Upper lobe of right lung (tissue), 1 donor: ENCODE data around the gene GLI2. TPM values are rescaled to one million over a fixed set of nuclear protein-coding genes. Genes with fewer than 3 reads are reported as not detected.
A peak's percentile ranks its signal among the peaks of the same experiment; 100 is the strongest.

Source experiments
- ATAC-seq: fragments of 200-7000 bp; cut with Tn5 transposase; one replicate; pipeline ENCODE4 v1.9.1; 2020; ENCODE audit warnings: mild to moderate bottlenecking, moderate library complexity
- DNase-seq: peaks from one replicate; pipeline ENCODE4 v3.0.0-alpha.2; 2020
- H3K27ac ChIP-seq: fragments of 200-600 bp; one replicate; pipeline ENCODE4 v1.8.0; 2022
- H3K27me3 ChIP-seq: fragments of 200-600 bp; one replicate; pipeline ENCODE4 v1.8.0; 2022; ENCODE audit warnings: mild to moderate bottlenecking
- H3K36me3 ChIP-seq: fragments of 200-600 bp; one replicate; pipeline ENCODE4 v1.8.0; 2022
- H3K4me1 ChIP-seq: fragments of 200-600 bp; one replicate; pipeline ENCODE4 v1.8.0; 2022
- H3K4me3 ChIP-seq: fragments of 200-600 bp; one replicate; pipeline ENCODE4 v1.8.0; 2022; ENCODE audit warnings: mild to moderate bottlenecking
- H3K9me3 ChIP-seq: fragments of 200-600 bp; one replicate; pipeline ENCODE4 v1.8.0; 2022
- CTCF ChIP-seq: fragments of 200-600 bp; IDR thresholded peaks from one replicate; pipeline ENCODE4 v1.8.0; 2022; ENCODE audit warnings: antibody characterized with exemption
- intact Hi-C: fragments of 100-400 bp; cut with DNase I; formaldehyde crosslinking; loops from one replicate; pipeline ENCODE4 v1.11.0; 2022
- total RNA-seq: library from RNA; stranded (reverse); fragmentation: NEBNext Ultra II Directional; extraction: Animal tissue kit (Norgen Biotek cat#: 25700); gene quantifications from one replicate; pipeline ENCODE4 v1.2.1, GENCODE V29; 2021
- donor health status: DM: no; HTN: yes; CAD: no; lungs with severe emphysema.

The GLI2 gene
- total RNA-seq, 1 donor from 2014 or later = 4.7 TPM

- H3K27ac ChIP-seq = no peak overlapping the region
- ATAC-seq (no peak), DNase-seq (peak; percentile 22)
- H3K27me3 ChIP-seq = peaks cover 6% of the 10 kb centered on the region
- no peaks in the 10 kb centered on the region for H3K36me3 ChIP-seq
- no peaks in the 10 kb centered on the region for H3K9me3 ChIP-seq
- H3K4me3 ChIP-seq = no peak overlapping the region
- H3K4me1 ChIP-seq = no peaks in the 10 kb centered on the region
- intact Hi-C loops = no loop called here
- no peak for TF ChIP-seq CTCF
Observed at GRCh38 chr2:120722568-120723421, 12.9 kb upstream of the GLI2 start.

GRCh38 chr2:120726245-120726644, 9.4 kb upstream of the GLI2 start:
- Histone ChIP-seq H3K27ac (no peak overlapping the region), H3K36me3 (no peaks in the 10 kb centered on the region), H3K4me1 (no peaks in the 10 kb centered on the region), H3K27me3 (peaks cover 9% of the 10 kb centered on the region), H3K4me3 (no peak overlapping the region), H3K9me3 (no peaks in the 10 kb centered on the region)
- TF ChIP-seq CTCF = no peak
- DNase-seq = no peak
- no peak for ATAC-seq
- intact Hi-C loops = no loop called here

GRCh38 chr2:120729406-120730399, 6.0 kb upstream of the GLI2 start:
- Histone ChIP-seq H3K9me3 (no peaks in the 10 kb centered on the region), H3K4me3 (no peak overlapping the region), H3K27ac (no peak overlapping the region), H3K36me3 (no peaks in the 10 kb centered on the region), H3K27me3 (peaks cover 31% of the 10 kb centered on the region), H3K4me1 (no peaks in the 10 kb centered on the region)
- intact Hi-C loops = no loop called here
- no peak for TF ChIP-seq CTCF
- DNase-seq = no peak
- peak; percentile 54 for ATAC-seq

GRCh38 chr2:120731175-120731574, 4.5 kb upstream of the GLI2 start:
- Histone ChIP-seq H3K27ac (no peak overlapping the region), H3K4me1 (peaks cover 2% of the 10 kb centered on the region), H3K9me3 (no peaks in the 10 kb centered on the region), H3K27me3 (peaks cover 40% of the 10 kb centered on the region), H3K36me3 (no peaks in the 10 kb centered on the region), H3K4me3 (no peak overlapping the region)
- intact Hi-C loops = no loop called here
- no peak for DNase-seq
- no peak for ATAC-seq
- TF ChIP-seq CTCF = no peak

GRCh38 chr2:120732506-120733237, 3.0 kb upstream of the GLI2 start:
- intact Hi-C loops = no loop called here
- ATAC-seq = no peak
- TF ChIP-seq CTCF = no peak
- Histone ChIP-seq H3K9me3 (no peaks in the 10 kb centered on the region), H3K27ac (peak overlapping the region; percentile 24), H3K27me3 (peaks cover 55% of the 10 kb centered on the region), H3K4me3 (no peak overlapping the region), H3K36me3 (no peaks in the 10 kb centered on the region), H3K4me1 (peaks cover 11% of the 10 kb centered on the region)
- no peak for DNase-seq
